Measurements from ENCODE around the gene NRROS. TPM values are rescaled to one million over a fixed set of nuclear protein-coding genes. Genes with fewer than 3 reads are reported as not detected.
A peak's percentile ranks its signal among the peaks of the same experiment; 100 is the strongest.
"Not testable (repeated sequence)": the region's sequence is repeated elsewhere in the genome, so short reads cannot be mapped to it uniquely, and the experiment has no call there.

NRROS gene
- total RNA-seq, 1 donor from 2014 or later = 0.68 TPM

DNA sequence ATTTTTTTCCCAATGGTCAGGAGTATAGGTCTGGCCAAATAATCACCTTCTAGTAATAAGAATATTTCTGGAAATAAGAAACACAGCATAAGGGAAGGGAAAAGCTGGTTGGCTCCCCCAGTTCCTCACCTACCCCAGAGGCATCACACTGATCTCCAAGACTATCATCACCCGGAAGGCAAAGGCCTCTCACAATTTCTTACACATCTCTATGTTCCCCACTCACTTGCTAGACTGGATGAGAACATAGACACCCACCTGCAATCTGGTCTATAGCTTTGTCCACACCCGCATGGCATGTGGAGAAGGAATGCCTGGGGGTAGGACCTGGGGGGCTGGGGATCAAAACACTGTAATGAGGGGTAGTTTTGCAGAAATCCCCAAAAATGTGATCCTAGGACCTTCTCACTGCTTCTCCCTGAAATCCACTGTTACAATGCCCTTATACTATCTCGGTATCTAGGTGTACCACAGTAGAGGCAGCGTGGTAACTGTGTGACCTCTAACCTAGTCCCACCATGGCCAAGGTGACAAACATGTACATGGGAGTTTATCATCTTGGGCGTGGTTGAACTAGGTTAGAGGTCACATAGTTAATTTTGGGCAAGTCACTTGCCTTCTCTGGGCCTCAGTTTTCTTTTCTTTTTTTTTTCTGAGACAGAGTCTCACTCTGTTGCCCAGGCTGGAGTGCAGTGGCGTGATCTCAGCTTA is 29.5 kb upstream of the NRROS start:
- Mint-ChIP-seq H3K4me1 (ENCODE audit: unreplicated experiment) (peaks cover 6% of the 10 kb centered on the region), H3K36me3 (no peaks in the 10 kb centered on the region), H3K9me3 (no peaks in the 10 kb centered on the region), H3K4me3 (no peak overlapping the region), H3K27me3 (peaks cover 9% of the 10 kb centered on the region), H3K27ac (no peak overlapping the region)
- TF ChIP-seq, protein P1, sequence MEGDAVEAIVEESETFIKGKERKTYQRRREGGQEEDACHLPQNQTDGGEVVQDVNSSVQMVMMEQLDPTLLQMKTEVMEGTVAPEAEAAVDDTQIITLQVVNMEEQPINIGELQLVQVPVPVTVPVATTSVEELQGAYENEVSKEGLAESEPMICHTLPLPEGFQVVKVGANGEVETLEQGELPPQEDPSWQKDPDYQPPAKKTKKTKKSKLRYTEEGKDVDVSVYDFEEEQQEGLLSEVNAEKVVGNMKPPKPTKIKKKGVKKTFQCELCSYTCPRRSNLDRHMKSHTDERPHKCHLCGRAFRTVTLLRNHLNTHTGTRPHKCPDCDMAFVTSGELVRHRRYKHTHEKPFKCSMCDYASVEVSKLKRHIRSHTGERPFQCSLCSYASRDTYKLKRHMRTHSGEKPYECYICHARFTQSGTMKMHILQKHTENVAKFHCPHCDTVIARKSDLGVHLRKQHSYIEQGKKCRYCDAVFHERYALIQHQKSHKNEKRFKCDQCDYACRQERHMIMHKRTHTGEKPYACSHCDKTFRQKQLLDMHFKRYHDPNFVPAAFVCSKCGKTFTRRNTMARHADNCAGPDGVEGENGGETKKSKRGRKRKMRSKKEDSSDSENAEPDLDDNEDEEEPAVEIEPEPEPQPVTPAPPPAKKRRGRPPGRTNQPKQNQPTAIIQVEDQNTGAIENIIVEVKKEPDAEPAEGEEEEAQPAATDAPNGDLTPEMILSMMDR (conservative IDR thresholded peaks at IDR 0.05) = no peak
- DNase-seq (ENCODE audit: extremely low spot score, unreplicated experiment) = no peak

DNA sequence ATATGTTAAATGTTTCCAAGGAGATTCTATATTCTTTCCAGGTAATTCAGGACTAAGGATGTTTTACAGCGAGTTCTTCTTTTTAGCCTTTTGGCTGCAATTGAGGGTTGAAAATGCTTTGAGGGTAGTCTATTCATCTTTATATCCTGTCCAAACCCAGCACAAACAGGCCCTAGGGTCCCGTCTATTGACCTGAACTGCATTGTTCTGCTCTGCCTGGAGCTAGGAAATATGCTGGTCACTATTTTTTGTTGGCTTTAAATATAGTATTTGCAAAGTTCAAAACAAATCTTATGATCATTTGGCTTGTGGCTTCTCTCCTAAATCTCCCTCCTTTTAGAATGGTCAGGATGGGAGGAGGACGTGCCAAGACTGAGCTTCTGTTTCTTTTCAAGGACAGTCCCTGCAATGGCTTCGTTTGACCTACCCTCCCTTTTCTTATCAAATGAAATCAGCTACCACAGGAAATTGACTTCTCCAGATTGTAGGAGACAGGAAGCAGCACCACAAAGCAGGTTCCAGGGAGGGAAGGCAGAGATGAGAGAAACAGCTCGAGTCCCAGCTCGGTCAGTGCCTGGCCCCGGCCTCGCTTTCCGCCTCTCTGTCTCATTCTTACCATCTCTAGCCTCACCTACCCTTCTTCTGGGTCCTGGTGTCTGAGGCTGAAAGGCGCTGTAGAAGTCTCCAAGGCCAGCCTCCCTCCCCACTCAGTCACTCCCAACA is 27.6 kb upstream of the NRROS start:
- no peak overlapping the region for H3K27ac Mint-ChIP-seq
- H3K4me3 Mint-ChIP-seq = no peak overlapping the region
- no peaks in the 10 kb centered on the region for H3K9me3 Mint-ChIP-seq
- TF ChIP-seq, protein P1 (conservative IDR thresholded peaks at IDR 0.05) = no peak
- H3K36me3 Mint-ChIP-seq = no peaks in the 10 kb centered on the region
- peaks cover 6% of the 10 kb centered on the region for H3K4me1 Mint-ChIP-seq (ENCODE audit: unreplicated experiment)
- no peak for DNase-seq (ENCODE audit: extremely low spot score, unreplicated experiment)
- H3K27me3 Mint-ChIP-seq = no peaks in the 10 kb centered on the region

DNA sequence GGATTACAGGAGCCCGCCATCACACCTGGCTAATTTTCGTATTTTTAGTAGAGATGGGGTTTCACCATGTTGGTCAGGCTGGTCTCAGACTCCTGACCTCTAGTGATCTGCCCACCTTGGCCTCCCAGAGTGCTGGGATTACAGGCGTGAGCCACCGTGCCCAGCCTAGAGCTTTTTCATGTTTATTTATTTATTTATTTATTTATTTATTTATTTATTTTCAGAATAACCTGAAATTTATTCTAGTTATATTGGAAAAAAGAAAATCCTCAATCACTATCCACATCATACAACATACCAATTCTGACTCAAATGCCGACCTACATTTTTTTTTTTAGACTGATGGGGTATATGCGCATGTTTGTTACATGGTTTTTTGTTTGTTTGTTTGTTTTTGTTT is 24.3 kb upstream of the NRROS start:
- H3K9me3 Mint-ChIP-seq; H3K4me1 Mint-ChIP-seq (ENCODE audit: unreplicated experiment); DNase-seq (ENCODE audit: extremely low spot score, unreplicated experiment); H3K27me3 Mint-ChIP-seq; H3K27ac Mint-ChIP-seq; H3K36me3 Mint-ChIP-seq; H3K4me3 Mint-ChIP-seq: not testable (repeated sequence)

DNA sequence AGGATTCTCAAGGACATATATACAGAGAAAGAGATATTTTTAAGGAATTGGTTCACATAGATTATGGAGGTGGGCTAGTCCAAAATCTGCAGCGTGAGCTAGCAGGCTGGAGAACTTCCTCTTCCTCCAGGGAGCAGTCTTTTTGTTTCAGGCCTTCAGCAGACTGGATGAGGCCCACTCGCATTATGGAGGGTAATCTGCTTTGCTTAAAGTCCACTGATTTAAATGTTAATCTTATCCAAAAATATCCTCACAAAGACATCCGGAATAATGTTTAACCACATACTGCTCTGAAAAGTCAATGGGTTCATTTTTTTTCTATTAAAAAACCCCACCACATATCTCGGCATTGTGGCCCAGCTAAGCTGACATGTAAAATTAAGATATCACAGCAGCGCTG is 22.2 kb upstream of the NRROS start:
- no peak overlapping the region for H3K27ac Mint-ChIP-seq
- DNase-seq (ENCODE audit: extremely low spot score, unreplicated experiment) = no peak
- no peaks in the 10 kb centered on the region for H3K36me3 Mint-ChIP-seq
- no peak overlapping the region for H3K4me3 Mint-ChIP-seq
- no peaks in the 10 kb centered on the region for H3K27me3 Mint-ChIP-seq
- peaks cover 12% of the 10 kb centered on the region for H3K4me1 Mint-ChIP-seq (ENCODE audit: unreplicated experiment)
- H3K9me3 Mint-ChIP-seq = no peaks in the 10 kb centered on the region
- TF ChIP-seq, protein P1 (conservative IDR thresholded peaks at IDR 0.05) = no peak

DNA sequence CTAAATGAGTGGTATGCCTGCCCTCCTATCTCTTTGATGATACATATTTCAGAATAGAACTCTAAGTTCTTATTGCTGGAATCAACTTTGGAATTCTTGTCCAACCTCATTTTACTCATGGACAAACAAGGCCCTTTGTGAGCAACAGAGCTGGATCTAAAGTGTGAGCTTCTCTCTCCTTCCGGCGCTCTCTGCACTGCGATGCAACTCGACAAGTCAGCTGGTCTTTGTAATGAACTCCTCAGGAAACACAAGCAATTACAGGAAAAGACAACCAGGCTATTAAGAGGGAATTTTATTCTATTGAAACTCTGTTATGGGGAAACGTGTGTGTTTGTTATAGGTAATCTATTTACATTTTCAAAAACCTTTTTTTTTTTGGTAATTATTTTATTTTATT is 20.3 kb upstream of the NRROS start:
- Mint-ChIP-seq H3K4me1 (ENCODE audit: unreplicated experiment) (peaks cover 12% of the 10 kb centered on the region), H3K4me3 (no peak overlapping the region), H3K27me3 (no peaks in the 10 kb centered on the region), H3K36me3 (no peaks in the 10 kb centered on the region), H3K9me3 (no peaks in the 10 kb centered on the region), H3K27ac (peak overlapping the region; percentile 5)
- TF ChIP-seq, protein P1 (conservative IDR thresholded peaks at IDR 0.05) = no peak
- no peak for DNase-seq (ENCODE audit: extremely low spot score, unreplicated experiment)

DNA sequence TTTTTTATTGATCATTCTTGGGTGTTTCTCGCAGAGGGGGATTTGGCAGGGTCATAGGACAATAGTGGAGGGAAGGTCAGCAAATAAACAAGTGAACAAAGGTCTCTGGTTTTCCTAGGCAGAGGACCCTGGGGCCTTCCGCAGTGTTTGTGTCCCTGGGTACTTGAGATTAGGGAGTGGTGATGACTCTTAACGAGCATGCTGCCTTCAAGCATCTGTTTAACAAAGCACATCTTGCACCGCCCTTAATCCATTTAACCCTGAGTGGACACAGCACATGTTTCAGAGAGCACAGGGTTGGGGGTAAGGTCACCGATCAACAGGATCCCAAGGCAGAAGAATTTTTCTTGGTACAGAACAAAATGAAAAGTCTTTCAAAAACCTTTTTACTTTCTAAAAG is 19.9 kb upstream of the NRROS start:
- H3K4me1 Mint-ChIP-seq (ENCODE audit: unreplicated experiment) = peaks cover 12% of the 10 kb centered on the region
- not testable (repeated sequence) for H3K9me3 Mint-ChIP-seq; DNase-seq (ENCODE audit: extremely low spot score, unreplicated experiment); H3K36me3 Mint-ChIP-seq; H3K27ac Mint-ChIP-seq; H3K4me3 Mint-ChIP-seq; H3K27me3 Mint-ChIP-seq
